CMK (cell line): ENCODE results near the gene PHYHD1.

Source experiments
- DNase-seq: peaks from one replicate; pipeline ENCODE4 v3.0.0-alpha.2; 2010; ENCODE audit warnings: low read depth

PHYHD1 gene

GRCh38 chr9:128901379-128901778, 19.4 kb upstream of the PHYHD1 start:
- DNase-seq: no peak

GRCh38 chr9:128901822-128902221, 19.0 kb upstream of the PHYHD1 start:
- DNase-seq: no peak

- no peak for DNase-seq
Measured at GRCh38 chr9:128902351-128903078, 18.3 kb upstream of the PHYHD1 start.

GRCh38 chr9:128903079-128903461, 17.7 kb upstream of the PHYHD1 start:
- no peak for DNase-seq

- no peak for DNase-seq
Measured at GRCh38 chr9:128903871-128904620, 16.7 kb upstream of the PHYHD1 start.

GRCh38 chr9:128905964-128906363, 14.8 kb upstream of the PHYHD1 start:
- no peak for DNase-seq

GRCh38 chr9:128906741-128907140, 14.0 kb upstream of the PHYHD1 start:
- DNase-seq: no peak

GRCh38 chr9:128908372-128908771, 12.4 kb upstream of the PHYHD1 start:
- no peak for DNase-seq

GRCh38 chr9:128909859-128910258, 10.9 kb upstream of the PHYHD1 start:
- DNase-seq: no peak

- no peak for DNase-seq
Measured at GRCh38 chr9:128910906-128911305, 9.9 kb upstream of the PHYHD1 start.

GRCh38 chr9:128911529-128912035, 9.2 kb upstream of the PHYHD1 start:
- peak; percentile 84 for DNase-seq

- no peak for DNase-seq
Measured at GRCh38 chr9:128912270-128912853, 8.4 kb upstream of the PHYHD1 start.

- DNase-seq: no peak
Measured at GRCh38 chr9:128913048-128913900, 7.5 kb upstream of the PHYHD1 start.

- no peak for DNase-seq
Measured at GRCh38 chr9:128913995-128914772, 6.6 kb upstream of the PHYHD1 start.

GRCh38 chr9:128916204-128916603, 4.6 kb upstream of the PHYHD1 start:
- no peak for DNase-seq

- DNase-seq: no peak
Measured at GRCh38 chr9:128916745-128917144, 4.0 kb upstream of the PHYHD1 start.

- no peak for DNase-seq
Measured at GRCh38 chr9:128917151-128917849, 3.5 kb upstream of the PHYHD1 start.

GRCh38 chr9:128918921-128919320, 1.9 kb upstream of the PHYHD1 start:
- DNase-seq: no peak

- no peak for DNase-seq
Measured at GRCh38 chr9:128919402-128920089, 1.2 kb upstream of the PHYHD1 start.
